H9 (cell line): ENCODE measurements around the gene NOX5. TPM values are rescaled to one million over a fixed set of nuclear protein-coding genes. Genes with fewer than 3 reads are reported as not detected.

ENCODE experiments used
- DNase-seq: peaks from one replicate; pipeline ENCODE4 v3.0.0-alpha.2; 2017
- H2AFZ ChIP-seq: one replicate; pipeline ENCODE4 v1.6.1; 2013; ENCODE audit warnings: mild to moderate bottlenecking, low read length, control low read depth, moderate library complexity
- H2AK5ac ChIP-seq: 2 replicates; pipeline ENCODE4 v1.6.1; 2013; ENCODE audit warnings: low read length, control low read depth, mixed read lengths; ENCODE audit not compliant: insufficient read length
- H2BK120ac ChIP-seq: one replicate; pipeline ENCODE4 v1.6.1; 2013; ENCODE audit warnings: low read depth, mild to moderate bottlenecking, low read length, control low read depth, inconsistent platforms; ENCODE audit not compliant: poor library complexity, severe bottlenecking
- H2BK12ac ChIP-seq: 2 replicates; pipeline ENCODE4 v1.6.1; 2013; ENCODE audit warnings: low read length, control low read depth, mixed read lengths, low read depth; ENCODE audit not compliant: insufficient read length
- H2BK15ac ChIP-seq: 2 replicates; pipeline ENCODE4 v1.6.1; 2013; ENCODE audit warnings: low read depth, low read length, control low read depth
- H2BK20ac ChIP-seq: one replicate; pipeline ENCODE4 v1.6.1; 2013; ENCODE audit warnings: low read depth, mild to moderate bottlenecking, low read length, control low read depth, inconsistent platforms; ENCODE audit not compliant: poor library complexity, severe bottlenecking
- H2BK5ac ChIP-seq: 2 replicates; pipeline ENCODE4 v1.6.1; 2013; ENCODE audit warnings: low read length, control low read depth, mixed read lengths; ENCODE audit not compliant: insufficient read length
- H3K14ac ChIP-seq: 2 replicates; pipeline ENCODE4 v1.6.1; 2013; ENCODE audit warnings: low read length, control low read depth; ENCODE audit not compliant: insufficient read depth
- H3K18ac ChIP-seq: 2 replicates; pipeline ENCODE4 v1.6.1; 2013; ENCODE audit warnings: low read depth, mild to moderate bottlenecking, mixed read lengths, low read length, control low read depth; ENCODE audit not compliant: insufficient read length
- H3K23ac ChIP-seq: 2 replicates; pipeline ENCODE4 v1.6.1; 2013; ENCODE audit warnings: low read length, control low read depth, mixed read lengths, low read depth; ENCODE audit not compliant: insufficient read length
- H3K23me2 ChIP-seq: 2 replicates; pipeline ENCODE4 v1.6.1; 2013; ENCODE audit warnings: low read depth, mild to moderate bottlenecking, mixed read lengths, low read length, control low read depth; ENCODE audit not compliant: insufficient read length, poor library complexity, severe bottlenecking
- H3K27ac ChIP-seq: 2 replicates; pipeline ENCODE4 v1.5.1; 2013; ENCODE audit warnings: low read length, control low read depth, mixed read lengths, low read depth; ENCODE audit not compliant: insufficient read length
- H3K27me3 ChIP-seq: 2 replicates; pipeline ENCODE4 v1.6.1; 2013; ENCODE audit warnings: low read length, control low read depth, inconsistent platforms; ENCODE audit not compliant: insufficient read depth
- H3K4ac ChIP-seq: 2 replicates; pipeline ENCODE4 v1.6.1; 2013; ENCODE audit warnings: low read depth, mild to moderate bottlenecking, control low read depth, inconsistent platforms, low read length, moderate library complexity
- H3K4me1 ChIP-seq: 2 replicates; pipeline ENCODE4 v1.6.1; 2013; ENCODE audit warnings: low read length, control low read depth, inconsistent platforms; ENCODE audit not compliant: insufficient read depth
- H3K4me2 ChIP-seq: 2 replicates; pipeline ENCODE4 v1.6.1; 2013; ENCODE audit warnings: low read length, control low read depth, mixed read lengths; ENCODE audit not compliant: insufficient read length, insufficient read depth
- H3K56ac ChIP-seq: 2 replicates; pipeline ENCODE4 v1.6.1; 2013; ENCODE audit warnings: low read depth, mild to moderate bottlenecking, mixed read lengths, low read length, control low read depth; ENCODE audit not compliant: insufficient read length
- H3K79me1 ChIP-seq: 2 replicates; pipeline ENCODE4 v1.6.1; 2013; ENCODE audit warnings: low read depth, mild to moderate bottlenecking, moderate library complexity, low read length, control low read depth, inconsistent platforms; ENCODE audit not compliant: insufficient read depth, poor library complexity, severe bottlenecking
- H3K79me2 ChIP-seq: 2 replicates; pipeline ENCODE4 v1.6.1; 2013; ENCODE audit warnings: low read length, control low read depth, inconsistent platforms; ENCODE audit not compliant: insufficient read depth
- H3K9ac ChIP-seq: 2 replicates; pipeline ENCODE4 v1.6.1; 2013; ENCODE audit warnings: low read length, control low read depth, mixed read lengths; ENCODE audit not compliant: insufficient read length; ENCODE audit errors: extremely low read depth
- H3K9me3 ChIP-seq: one replicate; pipeline ENCODE4 v1.6.1; 2013; ENCODE audit warnings: low read depth, low read length, inconsistent platforms; ENCODE audit not compliant: control insufficient read depth
- H3T11ph ChIP-seq: one replicate; pipeline ENCODE4 v1.6.1; 2013; ENCODE audit warnings: mild to moderate bottlenecking, low read length, control low read depth, inconsistent platforms
- H4K20me1 ChIP-seq: one replicate; pipeline ENCODE4 v1.6.1; 2013; ENCODE audit not compliant: control insufficient read depth, insufficient read length, insufficient read depth
- H4K5ac ChIP-seq: 2 replicates; pipeline ENCODE4 v1.6.1; 2013; ENCODE audit warnings: low read depth, mild to moderate bottlenecking, mixed read lengths, low read length, control low read depth; ENCODE audit not compliant: insufficient read length
- H4K8ac ChIP-seq: replicated peaks from 2 replicates; pipeline ENCODE4 v1.6.1; 2013; ENCODE audit warnings: low read length, control low read depth, mixed read lengths, low read depth; ENCODE audit not compliant: insufficient read length
- H4K91ac ChIP-seq: 2 replicates; pipeline ENCODE4 v1.6.1; 2013; ENCODE audit warnings: low read depth, mild to moderate bottlenecking, moderate library complexity, mixed read lengths, low read length, control low read depth; ENCODE audit not compliant: insufficient read length
- H3K27ac Mint-ChIP-seq, 3 experiments: 2 replicates in 2 of 3; 3 replicates in 1 of 3; pipeline ENCODE4 v1.8.0; 2020 to 2021; ENCODE audit warnings: mixed read lengths in 3 of 3, mild to moderate bottlenecking in 1 of 3, moderate library complexity in 1 of 3
- H3K27me3 Mint-ChIP-seq: 2 replicates; pipeline ENCODE4 v1.8.0; 2021; ENCODE audit warnings: low read depth, mild to moderate bottlenecking, moderate library complexity, mixed read lengths
- H3K36me3 Mint-ChIP-seq, 3 experiments: 2 replicates in 2 of 3; 3 replicates in 1 of 3; pipeline ENCODE4 v1.8.0; 2020 to 2021; ENCODE audit warnings: low read depth in 3 of 3, mixed read lengths in 3 of 3; ENCODE audit not compliant: insufficient read depth in 1 of 3
- H3K4me1 Mint-ChIP-seq, 2 experiments: 2 replicates each; pipeline ENCODE4 v1.8.0; 2020; ENCODE audit warnings: mixed read lengths in 2 of 2
- H3K4me3 Mint-ChIP-seq, 2 experiments: 2 replicates in 1 of 2; 3 replicates in 1 of 2; pipeline ENCODE4 v1.8.0; 2020 to 2021; ENCODE audit warnings: mild to moderate bottlenecking in 2 of 2, mixed read lengths in 2 of 2, moderate library complexity in 1 of 2
- H3K9me3 Mint-ChIP-seq, 2 experiments: 2 replicates in 1 of 2; 3 replicates in 1 of 2; pipeline ENCODE4 v1.8.0; 2020; ENCODE audit warnings: mild to moderate bottlenecking in 2 of 2, mixed read lengths in 2 of 2, moderate library complexity in 1 of 2
- CTCF ChIP-seq: fragments of 200-600 bp; sonication (generic); conservative IDR thresholded peaks from 3 replicates; pipeline ENCODE4 v1.8.0; 2021; ENCODE audit warnings: antibody characterized with exemption, mild to moderate bottlenecking
- WGBS: extraction: QIAGEN DNeasy Blood & Tissue Kit; methylation state at CpG from one replicate; pipeline ENCODE4 v1.1.7; 2013; ENCODE audit warnings: missing lambda C conversion rate, low lambda C conversion rate, mixed read lengths; ENCODE audit not compliant: insufficient read length; ENCODE audit errors: extremely low coverage; 5-methylcytosine and 5-hydroxymethylcytosine counted together
- total RNA-seq: library from RNA; stranded (reverse); gene quantifications from 2 replicates; pipeline ENCODE4 v1.2.1, GENCODE V29; 2021

Gene NOX5
- total RNA-seq, 1 experiment from 2014 or later: 0.04 TPM

GRCh38 chr15:69059557-69059943 is 45.1 kb downstream of the NOX5 start:
- H3K4me1 ChIP-seq: no peaks in the 10 kb centered on the region; the same call in 1 of the 2 replicates
- no peak overlapping the region for H3K56ac ChIP-seq
- no peak overlapping the region for H2AK5ac ChIP-seq
- H3K9ac ChIP-seq: no peak overlapping the region
- Mint-ChIP-seq H3K4me3 (no peak overlapping the region), H3K4me1 (peaks cover 12 to 22% of the 10 kb centered on the region in 2 experiments), H3K36me3 (no peaks in the 10 kb centered on the region), H3K27me3 (peaks cover 25% of the 10 kb centered on the region), H3K27ac (no peak overlapping the region), H3K9me3 (no peaks in the 10 kb centered on the region)
- no peak overlapping the region for H2BK15ac ChIP-seq
- H2AFZ ChIP-seq: no peak overlapping the region
- no peak overlapping the region for H3T11ph ChIP-seq
- no peak overlapping the region for H4K5ac ChIP-seq
- H2BK5ac ChIP-seq: no peak overlapping the region
- H3K23ac ChIP-seq: no peak overlapping the region
- no peak overlapping the region for H2BK12ac ChIP-seq
- no peaks in the 10 kb centered on the region for H3K79me2 ChIP-seq
- no peaks in the 10 kb centered on the region for H3K9me3 ChIP-seq
- no peak overlapping the region for H2BK20ac ChIP-seq
- no peak overlapping the region for H4K8ac ChIP-seq
- WGBS: no CpG with 5 or more reads among the region's 9 CpGs
- no peaks in the 10 kb centered on the region for H4K20me1 ChIP-seq
- no peak overlapping the region for H4K91ac ChIP-seq
- H3K4ac ChIP-seq: no peak overlapping the region
- H3K79me1 ChIP-seq: no peaks in the 10 kb centered on the region
- no peak overlapping the region for H3K14ac ChIP-seq
- no peak overlapping the region for H3K18ac ChIP-seq
- no peaks in the 10 kb centered on the region for H3K27me3 ChIP-seq
- no peaks in the 10 kb centered on the region for H3K23me2 ChIP-seq
- no peak overlapping the region for H2BK120ac ChIP-seq
- no peak for DNase-seq
- H3K27ac ChIP-seq: no peak overlapping the region
- no peak for TF ChIP-seq CTCF
- H3K4me2 ChIP-seq: no peak overlapping the region
